Measurements from ENCODE around the gene SLC13A4. TPM values are rescaled to one million over a fixed set of nuclear protein-coding genes. Genes with fewer than 3 reads are reported as not detected.

SLC13A4 gene
- polyA plus RNA-seq, 3 donors from 2014 or later = not detected

DNA sequence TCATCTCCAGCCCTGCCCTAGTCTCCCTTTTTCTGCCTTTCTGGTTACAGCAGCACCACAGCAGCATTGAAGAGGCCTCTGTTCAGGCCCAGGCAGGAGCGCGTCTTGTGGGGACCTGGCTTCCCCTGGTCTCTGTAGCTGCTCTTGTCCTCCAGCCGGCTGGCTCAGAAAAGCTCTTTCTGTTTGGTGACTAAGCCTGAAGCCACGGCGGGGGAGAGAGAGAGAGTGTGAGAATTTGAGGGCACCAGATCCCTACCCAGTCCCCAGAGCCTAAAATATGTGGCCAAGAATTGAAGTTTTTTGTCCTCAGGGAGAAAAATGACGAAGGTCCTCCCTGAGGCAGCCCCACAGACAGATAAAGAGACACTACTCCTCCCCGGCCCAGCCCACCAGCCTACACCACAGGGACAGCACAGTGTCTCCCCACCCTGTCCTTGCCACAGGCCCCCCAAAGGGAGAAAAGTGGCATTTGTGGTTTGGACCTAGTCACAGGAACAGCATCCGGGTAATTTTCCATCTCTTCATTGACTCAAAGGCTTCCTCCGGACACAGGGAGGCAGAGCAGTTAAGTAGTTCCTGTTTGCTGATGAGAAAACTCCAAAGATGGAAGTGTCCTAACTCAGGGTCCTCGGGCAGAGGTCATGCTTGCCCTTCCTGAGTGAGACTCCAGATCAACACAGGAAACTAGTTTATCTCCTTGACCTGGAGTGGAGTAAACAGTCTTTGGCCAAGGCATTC, 33.9 kb upstream of the SLC13A4 start:
- H3K36me3 Mint-ChIP-seq = no peaks in the 10 kb centered on the region
- H3K4me3 Mint-ChIP-seq = no peak overlapping the region
- no peaks in the 10 kb centered on the region for H3K9me3 Mint-ChIP-seq
- no peak for DNase-seq
- peaks cover 0 to 31% (median 8%) of the 10 kb centered on the region in 3 donors for H3K27me3 Mint-ChIP-seq (ENCODE audit: low read depth in 3 of 3)
- no peak overlapping the region for H3K27ac Mint-ChIP-seq
- no peaks in the 10 kb centered on the region for H3K4me1 Mint-ChIP-seq

DNA sequence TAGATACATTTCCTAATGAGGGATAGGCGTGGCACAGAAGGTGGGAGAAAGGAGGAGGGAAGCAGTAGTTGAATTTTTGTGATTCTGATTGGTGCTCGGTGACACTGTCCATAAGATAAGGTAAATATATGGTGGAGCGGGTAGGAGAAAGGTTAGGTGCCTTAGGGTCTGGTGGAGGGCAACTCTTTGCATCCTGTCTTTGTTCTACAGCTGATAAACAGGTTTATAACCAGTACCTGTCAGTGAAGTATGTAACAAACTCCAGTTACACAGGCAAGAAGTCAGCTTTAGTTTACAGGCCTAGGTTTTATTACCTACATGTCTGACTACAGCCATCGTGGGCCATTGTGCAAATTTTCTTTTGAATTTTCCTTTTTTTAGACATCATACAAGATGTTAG, 31.5 kb upstream of the SLC13A4 start:
- Mint-ChIP-seq H3K9me3 (no peaks in the 10 kb centered on the region), H3K27ac (no peak overlapping the region), H3K4me1 (no peaks in the 10 kb centered on the region), H3K36me3 (no peaks in the 10 kb centered on the region), H3K4me3 (no peak overlapping the region), H3K27me3 (ENCODE audit: low read depth in 3 of 3) (peaks cover 0 to 33% (median 4%) of the 10 kb centered on the region in 3 donors)
- no peak for DNase-seq

DNA sequence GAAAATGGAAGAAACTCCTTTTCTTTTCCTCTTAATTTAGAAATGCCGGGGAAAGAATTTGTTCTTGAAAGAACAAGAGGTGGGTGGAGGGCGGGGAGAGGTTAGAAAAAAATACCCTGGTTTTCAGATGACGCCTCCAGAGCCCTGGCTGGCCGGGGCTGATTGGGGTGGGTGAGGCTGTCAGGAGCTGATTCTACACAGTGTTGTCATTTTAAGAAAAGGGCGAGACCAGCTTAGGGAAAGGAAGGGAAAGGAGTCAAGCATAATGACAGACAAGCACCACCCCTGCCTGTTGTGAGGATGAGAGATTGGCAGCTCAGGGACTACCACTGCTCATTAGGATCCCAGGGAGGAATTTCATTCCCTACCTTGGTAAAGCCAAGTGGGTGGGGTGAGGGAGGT, 30.5 kb upstream of the SLC13A4 start:
- Mint-ChIP-seq H3K4me3 (no peak overlapping the region), H3K27ac (no peak overlapping the region), H3K9me3 (no peaks in the 10 kb centered on the region), H3K36me3 (no peaks in the 10 kb centered on the region), H3K27me3 (ENCODE audit: low read depth in 3 of 3) (peaks cover 0 to 36% (median 4%) of the 10 kb centered on the region in 3 donors), H3K4me1 (no peaks in the 10 kb centered on the region)
- no peak for DNase-seq

DNA sequence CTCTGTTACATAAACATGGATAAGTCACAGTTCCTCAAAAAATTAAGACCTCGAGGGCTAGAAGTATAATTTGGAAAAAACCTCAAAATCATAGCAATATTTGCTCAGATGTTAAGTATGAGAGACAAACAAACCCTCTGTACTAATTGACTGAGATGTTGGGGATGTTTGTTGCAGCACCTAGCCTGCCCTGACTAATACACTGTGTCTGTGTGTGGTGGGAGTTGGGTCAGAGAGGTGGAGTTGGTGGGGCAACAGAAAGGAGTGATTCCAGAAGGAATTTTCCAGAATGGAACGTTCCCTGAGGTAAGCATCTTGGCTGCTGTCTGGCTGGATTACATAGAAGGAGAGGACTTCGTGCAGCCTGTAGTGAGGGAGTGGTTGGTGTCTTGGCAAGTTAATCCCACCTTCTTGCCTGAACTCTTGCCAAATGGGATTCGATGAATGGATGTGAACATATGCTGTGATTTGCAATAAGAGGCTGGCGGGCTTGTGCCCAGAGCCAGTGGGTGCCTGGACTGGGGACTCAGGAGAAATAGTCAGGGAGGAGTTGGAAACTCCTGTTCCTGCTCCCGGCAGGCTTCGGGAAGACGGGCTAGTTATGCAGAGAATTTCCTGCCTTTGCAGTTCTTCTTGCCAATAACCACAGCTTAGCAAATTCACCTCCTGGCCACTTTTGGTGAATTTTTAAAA, 29.9 kb upstream of the SLC13A4 start:
- Mint-ChIP-seq H3K4me3 (no peak overlapping the region), H3K27me3 (ENCODE audit: low read depth in 3 of 3) (peaks cover 0 to 33% (median 4%) of the 10 kb centered on the region in 3 donors), H3K27ac (no peak overlapping the region), H3K9me3 (no peaks in the 10 kb centered on the region), H3K36me3 (no peaks in the 10 kb centered on the region), H3K4me1 (no peaks in the 10 kb centered on the region)
- no peak for DNase-seq

DNA sequence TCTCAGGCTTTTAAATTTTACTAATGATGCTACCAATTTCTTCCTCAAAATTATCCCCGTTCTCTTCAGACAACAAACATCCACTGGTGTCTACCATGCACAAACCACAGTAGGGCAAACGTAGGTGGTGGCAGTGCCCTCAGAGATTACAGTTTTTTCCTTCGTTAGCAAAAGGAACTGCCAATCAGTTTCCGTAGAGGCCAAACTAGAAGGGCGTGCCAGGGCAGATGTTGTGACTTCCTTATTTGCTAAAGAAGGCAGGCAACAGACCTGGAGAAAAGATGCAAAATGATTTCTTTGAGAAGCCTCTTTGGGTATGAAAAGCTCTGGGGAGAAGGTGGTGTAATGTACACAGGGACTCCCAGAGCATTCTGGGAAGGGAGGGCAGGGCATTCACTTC, 28.2 kb upstream of the SLC13A4 start:
- no peak overlapping the region for H3K27ac Mint-ChIP-seq
- H3K36me3 Mint-ChIP-seq = no peaks in the 10 kb centered on the region
- H3K9me3 Mint-ChIP-seq = no peaks in the 10 kb centered on the region
- H3K4me1 Mint-ChIP-seq = no peaks in the 10 kb centered on the region
- H3K4me3 Mint-ChIP-seq = no peak overlapping the region
- peaks cover 0 to 35% (median 4%) of the 10 kb centered on the region in 3 donors for H3K27me3 Mint-ChIP-seq (ENCODE audit: low read depth in 3 of 3)
- DNase-seq = no peak

DNA sequence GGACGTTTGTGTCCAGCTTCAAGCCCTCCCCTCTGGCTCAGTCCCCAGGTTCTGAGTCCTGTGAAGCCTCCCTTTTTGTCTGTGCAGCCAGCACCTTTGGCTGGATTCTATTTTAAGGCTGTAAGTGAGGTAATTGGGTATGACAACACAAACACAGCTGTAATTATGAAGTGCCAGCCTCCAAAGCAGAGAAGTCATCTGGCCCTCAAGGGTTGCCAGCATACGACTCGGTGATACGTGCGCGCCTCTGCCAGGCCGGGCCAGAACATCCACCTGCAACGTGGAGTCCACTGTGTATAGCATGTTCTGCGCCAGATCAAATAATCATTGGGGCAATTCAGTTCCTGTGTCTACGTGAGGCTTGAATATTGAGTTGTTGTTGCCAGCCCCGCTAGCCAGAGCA, 27.4 kb upstream of the SLC13A4 start:
- H3K36me3 Mint-ChIP-seq = no peaks in the 10 kb centered on the region
- H3K4me3 Mint-ChIP-seq = no peak overlapping the region
- no peaks in the 10 kb centered on the region for H3K9me3 Mint-ChIP-seq
- peaks cover 0 to 31% (median 4%) of the 10 kb centered on the region in 3 donors for H3K27me3 Mint-ChIP-seq (ENCODE audit: low read depth in 3 of 3)
- no peaks in the 10 kb centered on the region for H3K4me1 Mint-ChIP-seq
- DNase-seq = no peak
- H3K27ac Mint-ChIP-seq = no peak overlapping the region

DNA sequence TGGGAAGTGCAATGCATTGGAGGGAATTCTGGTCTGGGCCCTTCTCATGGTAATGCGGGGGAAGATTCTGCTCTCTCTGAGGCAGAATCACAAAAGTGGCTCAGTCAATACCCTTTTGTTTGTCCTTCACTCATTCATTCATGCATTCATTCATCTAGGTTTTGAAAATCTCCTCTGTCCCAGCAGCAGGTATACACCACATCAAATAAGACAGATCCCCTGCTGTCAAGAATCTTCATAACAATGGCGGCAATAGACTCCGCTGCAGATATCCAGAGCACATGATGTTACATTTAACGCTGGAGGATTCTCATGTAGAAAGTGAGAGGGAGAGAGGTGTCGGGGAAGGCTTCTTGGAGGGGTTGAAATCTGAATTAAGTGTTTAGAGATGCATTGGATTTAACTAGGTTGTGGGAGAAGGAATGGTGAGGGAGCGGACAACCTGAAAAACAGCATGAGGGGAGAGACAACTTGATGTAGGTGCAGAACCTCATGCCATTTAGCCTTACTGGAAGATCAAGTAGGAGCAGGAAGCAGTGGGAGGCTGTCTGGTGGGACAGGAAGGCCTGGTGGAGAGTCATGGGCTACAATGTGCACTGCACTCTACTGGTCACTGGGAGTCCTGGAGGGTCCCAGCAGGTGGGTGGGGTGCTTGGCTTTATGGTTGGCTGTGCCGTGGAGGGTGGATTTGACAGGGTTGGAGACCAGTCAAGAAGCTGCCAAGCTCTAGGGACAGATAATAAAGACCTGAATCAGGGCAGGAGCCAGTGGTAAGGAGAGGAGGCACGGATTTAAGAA, 25.8 kb upstream of the SLC13A4 start:
- H3K27ac Mint-ChIP-seq = no peak overlapping the region
- H3K4me3 Mint-ChIP-seq = no peak overlapping the region
- H3K4me1 Mint-ChIP-seq = no peaks in the 10 kb centered on the region
- no peaks in the 10 kb centered on the region for H3K36me3 Mint-ChIP-seq
- peaks cover 0 to 26% (median 2%) of the 10 kb centered on the region in 3 donors for H3K27me3 Mint-ChIP-seq (ENCODE audit: low read depth in 3 of 3)
- no peaks in the 10 kb centered on the region for H3K9me3 Mint-ChIP-seq
- no peak for DNase-seq

DNA sequence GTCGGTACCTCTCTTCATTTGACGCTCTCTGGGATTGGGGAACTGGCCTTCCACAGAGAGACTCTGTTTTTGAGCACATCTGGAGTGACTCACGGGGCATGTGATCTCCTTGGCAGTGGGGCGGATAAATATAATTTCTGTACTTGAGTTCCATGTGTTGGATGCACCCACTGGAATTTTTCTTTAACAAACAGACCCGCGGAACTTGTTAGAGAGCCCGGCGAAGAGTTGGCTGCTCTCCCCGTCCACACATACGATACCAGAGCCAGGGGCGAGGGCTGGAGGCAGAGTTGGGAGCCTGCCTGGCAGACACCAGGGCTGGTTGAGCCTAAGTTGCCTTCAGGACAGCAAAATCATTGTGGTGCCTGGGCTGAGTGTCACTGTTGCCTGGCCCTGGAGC, 20.8 kb upstream of the SLC13A4 start, which contains the start of gene FAM180A:
Gene FAM180A (minus strand): TSS at position 44 of the 400 bp plus-strand sequence. CDS start 233 bp downstream, outside the sequence.
- Mint-ChIP-seq H3K9me3 (no peaks in the 10 kb centered on the region), H3K27ac (no peak within 1 kb of the TSS), H3K4me3 (no peak within 1 kb of the TSS), H3K4me1 (no peaks in the 10 kb centered on the region), H3K36me3 (no peaks in the 10 kb centered on the region), H3K27me3 (ENCODE audit: low read depth in 3 of 3) (peaks cover 0 to 16% (median 6%) of the 10 kb centered on the region in 3 donors)
- no peak for DNase-seq

DNA sequence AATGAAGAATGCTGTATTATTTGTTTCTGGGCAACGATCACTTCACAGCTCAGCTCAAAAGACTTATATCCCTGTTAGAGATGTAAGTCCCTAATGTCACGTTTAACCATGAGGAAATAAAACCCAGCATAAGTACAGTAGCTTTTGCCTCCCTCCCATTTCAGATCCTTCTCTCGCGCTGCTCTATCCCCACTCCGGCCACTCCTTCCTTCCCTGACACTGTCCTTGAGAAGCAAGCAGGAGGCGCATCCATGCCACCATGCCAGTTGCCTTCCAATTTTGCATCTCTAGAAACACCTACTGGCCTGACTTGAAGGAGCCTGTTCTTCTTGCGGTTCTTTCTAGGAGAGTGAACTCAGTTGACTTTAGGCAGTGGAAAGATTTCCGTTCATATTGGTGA, 19.4 kb upstream of the SLC13A4 start:
- Mint-ChIP-seq H3K4me1 (no peaks in the 10 kb centered on the region), H3K27me3 (ENCODE audit: low read depth in 3 of 3) (peaks cover 0 to 11% (median 6%) of the 10 kb centered on the region in 3 donors), H3K36me3 (no peaks in the 10 kb centered on the region), H3K9me3 (no peaks in the 10 kb centered on the region), H3K27ac (no peak overlapping the region), H3K4me3 (no peak overlapping the region)
- no peak for DNase-seq

DNA sequence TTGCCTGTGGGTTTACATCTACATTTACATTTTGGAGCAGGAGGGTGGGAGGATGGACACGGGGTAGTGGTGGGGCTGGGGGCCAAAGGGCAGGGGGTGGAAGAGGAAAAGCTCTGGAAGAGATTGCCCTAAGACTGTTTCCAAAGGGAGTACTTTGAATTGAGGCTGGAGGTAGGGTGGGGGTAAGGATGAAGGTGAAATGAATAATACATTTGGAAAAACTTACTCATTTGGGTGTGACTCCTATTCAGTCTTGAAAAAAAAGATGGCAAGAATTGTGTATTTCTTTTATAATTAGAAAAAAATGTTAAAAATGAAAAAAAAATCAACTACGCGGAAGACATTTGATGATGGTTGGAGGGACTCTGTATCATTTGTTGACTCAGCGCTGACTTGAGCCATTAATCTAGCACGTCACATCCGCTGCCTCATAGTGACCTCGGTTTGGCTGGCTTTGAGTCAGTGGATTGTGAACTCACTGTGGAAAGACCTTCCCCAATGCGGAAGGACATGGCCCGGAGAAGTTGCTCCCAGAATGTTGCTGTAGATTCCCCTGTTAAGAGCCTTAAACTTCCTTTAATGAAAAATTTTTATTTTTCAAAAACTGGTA, 17.8 kb upstream of the SLC13A4 start:
- peaks cover 2 to 10% (median 6%) of the 10 kb centered on the region in 3 donors for H3K27me3 Mint-ChIP-seq (ENCODE audit: low read depth in 3 of 3)
- no peak for DNase-seq
- H3K4me1 Mint-ChIP-seq = no peaks in the 10 kb centered on the region
- H3K27ac Mint-ChIP-seq = no peak overlapping the region
- H3K4me3 Mint-ChIP-seq = no peak overlapping the region
- H3K36me3 Mint-ChIP-seq = no peaks in the 10 kb centered on the region
- H3K9me3 Mint-ChIP-seq = no peaks in the 10 kb centered on the region

DNA sequence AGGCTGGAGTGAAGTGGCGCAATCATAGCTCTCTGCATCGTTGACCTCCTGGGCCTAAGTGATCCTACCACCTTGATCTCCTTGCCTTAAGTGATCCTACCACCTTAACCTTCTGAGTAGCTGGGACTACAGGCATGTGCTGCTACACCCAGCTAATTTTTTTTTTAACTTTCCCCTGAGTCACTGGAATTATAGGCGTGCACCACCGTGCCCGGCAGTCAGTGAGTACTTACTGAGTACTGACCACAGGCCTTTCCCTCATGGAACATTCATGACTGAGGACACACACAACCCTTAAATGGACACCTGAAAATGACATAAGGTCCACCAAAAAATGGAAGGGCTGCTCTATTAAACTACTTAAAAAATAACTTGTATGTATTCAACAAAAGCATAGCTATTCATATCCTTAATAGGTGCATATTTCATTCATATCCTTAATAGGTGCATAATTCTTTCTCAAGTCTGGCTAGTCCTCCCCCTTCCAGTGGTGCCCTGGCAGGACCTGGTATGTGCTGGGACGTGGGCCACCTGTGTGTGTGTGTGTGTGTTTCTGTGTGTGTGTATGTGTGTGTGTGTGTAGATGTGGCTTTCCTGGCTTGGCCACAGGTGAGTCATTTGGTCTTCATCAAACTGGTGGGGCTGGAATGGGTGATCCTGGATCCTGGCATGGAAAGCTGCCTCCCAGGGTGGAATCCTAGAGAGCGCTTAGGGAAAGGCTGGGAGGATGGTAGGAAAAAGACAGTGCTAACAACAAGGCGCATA, 17.1 kb upstream of the SLC13A4 start:
- Mint-ChIP-seq H3K27ac (no peak overlapping the region), H3K27me3 (ENCODE audit: low read depth in 3 of 3) (peaks cover 2 to 10% (median 6%) of the 10 kb centered on the region in 3 donors), H3K4me3 (no peak overlapping the region), H3K4me1 (no peaks in the 10 kb centered on the region), H3K36me3 (no peaks in the 10 kb centered on the region), H3K9me3 (no peaks in the 10 kb centered on the region)
- DNase-seq = no peak

DNA sequence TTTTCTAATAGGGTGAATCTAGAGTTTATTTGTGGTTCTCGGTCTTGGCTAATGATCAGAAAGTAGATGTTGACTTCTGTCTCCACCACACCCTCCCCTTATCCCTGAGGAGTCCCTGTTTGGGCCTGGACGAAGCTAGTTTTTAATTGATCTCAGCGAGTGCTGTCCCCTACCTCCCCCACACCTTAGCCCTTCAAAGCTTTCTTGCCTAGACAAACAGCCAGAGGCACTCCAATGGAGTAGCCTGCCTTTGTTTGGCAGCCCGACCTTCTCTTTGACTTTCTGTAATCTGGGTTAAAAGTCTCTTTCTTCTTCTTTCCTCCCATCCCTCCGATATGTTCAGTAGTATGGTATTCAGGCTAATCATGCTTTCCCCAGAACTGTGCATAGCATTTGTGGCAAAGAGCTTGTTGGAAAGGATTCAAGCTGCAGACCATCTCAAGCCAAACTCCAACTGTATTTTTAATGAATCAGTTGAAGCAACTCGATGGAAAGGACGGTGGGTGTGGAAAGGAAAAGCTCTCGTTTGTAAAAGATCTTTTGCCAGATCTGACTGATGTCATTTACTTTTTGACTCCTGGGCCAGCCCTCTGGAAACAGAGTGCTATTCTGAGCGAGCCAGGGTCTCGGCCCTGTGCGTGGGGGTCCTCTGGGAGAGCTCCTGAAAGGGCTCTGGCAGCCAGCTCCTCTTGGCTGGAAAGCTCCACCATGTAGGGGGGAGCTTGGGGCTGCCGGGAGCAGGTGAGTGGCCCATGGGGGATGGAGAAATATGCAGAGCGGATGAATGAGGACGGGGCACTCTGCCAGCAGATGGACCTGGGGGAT, 16.1 kb upstream of the SLC13A4 start:
- no peaks in the 10 kb centered on the region for H3K4me1 Mint-ChIP-seq
- H3K27ac Mint-ChIP-seq = peak overlapping the region in 1 of 6 donors; percentile 46
- H3K27me3 Mint-ChIP-seq (ENCODE audit: low read depth in 3 of 3) = peaks cover 2 to 10% (median 6%) of the 10 kb centered on the region in 3 donors
- no peaks in the 10 kb centered on the region for H3K36me3 Mint-ChIP-seq
- no peaks in the 10 kb centered on the region for H3K9me3 Mint-ChIP-seq
- no peak overlapping the region for H3K4me3 Mint-ChIP-seq
- DNase-seq = no peak
